ENCODE results near the gene GNPDA1. TPM values are rescaled to one million over a fixed set of nuclear protein-coding genes. Genes with fewer than 3 reads are reported as not detected.

The GNPDA1 gene
- 63.9 to 86.4 TPM (median 67.7 TPM) in 5 replicates for total RNA-seq (2022; extraction: Qiagen RNA extraction)

GRCh38 chr5:142012792-142013388 lies at the start of gene GNPDA1:
Gene GNPDA1 (minus strand): TSS chr5:142013027. CDS start chr5:142012035, 992 bp downstream.

GRCh38 chr5:141968914-141969608 lies 43.8 kb downstream of the GNPDA1 start, which contains the start of gene RNF14:
Gene RNF14 (plus strand): TSS chr5:141969105. CDS start chr5:141973589, 4,484 bp downstream.

GRCh38 chr5:141958113-141958512 lies 54.7 kb downstream of the GNPDA1 start, which contains the start of gene PCDH12:
Gene PCDH12 (minus strand): TSS chr5:141958202. CDS start chr5:141957851, 351 bp downstream.

Other genes with a start within 250 kb of the GNPDA1 start
- gene PCDH1, start 134.6 kb downstream of the GNPDA1 start, total RNA-seq (2022; extraction: Qiagen RNA extraction) = 1.7 to 3.3 TPM (median 2.4 TPM) in 5 replicates
- 42.3 to 64.0 TPM (median 57.0 TPM) in 5 replicates for gene DELE1, start 89.2 kb downstream of the GNPDA1 start, total RNA-seq (2022; extraction: Qiagen RNA extraction)
- 0.01 to 0.09 TPM (median 0.02 TPM) in 3 of 5 replicates, not detected in the others for gene PCDH12, start 54.8 kb downstream of the GNPDA1 start, total RNA-seq (2022; extraction: Qiagen RNA extraction)
- gene RNF14, start 43.9 kb downstream of the GNPDA1 start, total RNA-seq (2022; extraction: Qiagen RNA extraction) = 43.4 to 60.2 TPM (median 51.8 TPM) in 5 replicates
- 47.1 to 53.8 TPM (median 51.2 TPM) in 5 replicates for gene NDFIP1, start 95.8 kb upstream of the GNPDA1 start, total RNA-seq (2022; extraction: Qiagen RNA extraction)

Measured in A549 treated with CORT108297 at 1 μM for 4 hours (cell line).